Endothelial cell of umbilical vein (primary cell): Measurements from ENCODE around the gene KIF19. TPM values are rescaled to one million over a fixed set of nuclear protein-coding genes. Genes with fewer than 3 reads are reported as not detected.

Experiments used
- polyA plus RNA-seq, 4 experiments: library from polyadenylated mRNA; depleted of rRNA in 3 of 4; stranded (reverse) in 3 of 4; unstranded in 1 of 4; fragments of >200 nt; gene quantifications; 2 replicates each; pipeline versions ENCODE4 v1.2.1 to v1.2.3, GENCODE V29; 2011 to 2012; ENCODE audit warnings: missing spikeins in 1 of 4
- total RNA-seq: library from RNA; stranded (reverse); gene quantifications from 2 replicates; pipeline ENCODE4 v1.2.3, GENCODE V29; 2021

The KIF19 gene
- total and polyA plus RNA-seq, 2 donors (not counting 3 experiments of a cell fraction or from before 2014, with no cell fraction given): 0.10 to 0.84 TPM

Other genes with a start within 250 kb of the KIF19 start
- 1,006 and 1,060 TPM in 2 replicates for gene RPL38, start 122.5 kb upstream of the KIF19 start, total RNA-seq
- gene RPL38, start 122.5 kb upstream of the KIF19 start, polyA plus RNA-seq: 256 and 366 TPM in 2 replicates
- gene TTYH2, start 112.7 kb upstream of the KIF19 start, total RNA-seq: 0.75 and 1.1 TPM in 2 replicates
- gene TTYH2, start 112.7 kb upstream of the KIF19 start, polyA plus RNA-seq: 1.7 and 2.0 TPM in 2 replicates
- gene DNAI2, start 52.0 kb upstream of the KIF19 start, total RNA-seq: not detected in 2 replicates
- gene DNAI2, start 52.0 kb upstream of the KIF19 start, polyA plus RNA-seq: not detected in 2 replicates
- not detected in 2 replicates for gene BTBD17, start 35.6 kb downstream of the KIF19 start, total RNA-seq
- not detected in 2 replicates for gene BTBD17, start 35.6 kb downstream of the KIF19 start, polyA plus RNA-seq
- not detected in 2 replicates for gene GPR142, start 41.3 kb downstream of the KIF19 start, total RNA-seq
- gene GPR142, start 41.3 kb downstream of the KIF19 start, polyA plus RNA-seq: not detected in 2 replicates
- gene GPRC5C, start 105.9 kb downstream of the KIF19 start, total RNA-seq: not detected in 2 replicates
- not detected in 2 replicates for gene GPRC5C, start 105.9 kb downstream of the KIF19 start, polyA plus RNA-seq
- not detected in 2 replicates for gene CD300A, start 140.4 kb downstream of the KIF19 start, total RNA-seq
- gene CD300A, start 140.4 kb downstream of the KIF19 start, polyA plus RNA-seq: not detected in 2 replicates
- gene CD300LB, start 205.2 kb downstream of the KIF19 start, total RNA-seq: not detected in 2 replicates
- gene CD300LB, start 205.2 kb downstream of the KIF19 start, polyA plus RNA-seq: not detected in 2 replicates
- not detected in 2 replicates for gene CD300C, start 219.9 kb downstream of the KIF19 start, total RNA-seq
- gene CD300C, start 219.9 kb downstream of the KIF19 start, polyA plus RNA-seq: not detected in 2 replicates
- gene CD300H, start 241.3 kb downstream of the KIF19 start, total RNA-seq: not detected in 2 replicates
- not detected in 2 replicates for gene CD300H, start 241.3 kb downstream of the KIF19 start, polyA plus RNA-seq